SK-MEL-5 (cell line): ENCODE results near the gene VNN1. TPM values are rescaled to one million over a fixed set of nuclear protein-coding genes. Genes with fewer than 3 reads are reported as not detected.

Source experiments
- DNase-seq: peaks from one replicate; pipeline ENCODE4 v3.0.0-alpha.2; 2016; ENCODE audit warnings: low read depth, low spot score
- in situ Hi-C: cut with HindIII; loops from 2 replicates; pipeline ENCODE4 v1.10.0; 2016; ENCODE audit warnings: low sequenced_read_pairs, high pct_unique_total_duplicates, low pct_unique_long_range_greater_than_20kb
- polyA plus RNA-seq, 2 experiments: library from polyadenylated mRNA; depleted of rRNA; stranded (reverse); fragments of >200 nt; gene quantifications; 2 replicates each; pipeline ENCODE4 v1.2.3, GENCODE V29; 2015
- total RNA-seq: library from RNA; depleted of rRNA; stranded (reverse); fragments of >200 nt; shearing (Covaris generic); gene quantifications from 2 replicates; pipeline ENCODE4 v1.2.3, GENCODE V29; 2014; rRNA removed

Gene VNN1
- not detected in 2 replicates for total RNA-seq
- polyA plus RNA-seq (2015; cell fraction: cytosol; rRNA removed): not detected in 2 replicates
- not detected in 2 replicates for polyA plus RNA-seq (2015; cell fraction: nucleus; rRNA removed)

GRCh38 chr6:132713352-132714134 lies at the start of gene VNN1:
Gene VNN1 (minus strand): TSS chr6:132714055. CDS start chr6:132714035, 20 bp downstream.
- no peak for DNase-seq
- in situ Hi-C loops: no loop called here

GRCh38 chr6:132763269-132763668 lies 49.4 kb upstream of the VNN1 start:
- in situ Hi-C loops: no loop called here

GRCh38 chr6:132760256-132760655 lies 46.4 kb upstream of the VNN1 start:
- DNase-seq: no peak
- in situ Hi-C loops: no loop called here

More at GRCh38 chr6:132763269-132763668, 49.4 kb upstream of the VNN1 start:
- DNase-seq: no peak

GRCh38 chr6:132758689-132759088 lies 44.8 kb upstream of the VNN1 start:
- no peak for DNase-seq
- in situ Hi-C loops: no loop called here

GRCh38 chr6:132752255-132752654 lies 38.4 kb upstream of the VNN1 start:
- DNase-seq: no peak
- in situ Hi-C loops: no loop called here

GRCh38 chr6:132751828-132752227 lies 38.0 kb upstream of the VNN1 start:
- in situ Hi-C loops: no loop called here
- no peak for DNase-seq

- in situ Hi-C loops: no loop called here
- no peak for DNase-seq
These were observed 37.5 kb upstream of the VNN1 start for GRCh38 chr6:132751306-132751705.

- DNase-seq: no peak
- in situ Hi-C loops: no loop called here
These were observed 36.8 kb upstream of the VNN1 start for GRCh38 chr6:132750455-132751248.

- in situ Hi-C loops: no loop called here
- no peak for DNase-seq
These were observed 35.3 kb upstream of the VNN1 start for GRCh38 chr6:132749111-132749510.

GRCh38 chr6:132748446-132748845 lies 34.6 kb upstream of the VNN1 start:
- in situ Hi-C loops: no loop called here
- no peak for DNase-seq

- DNase-seq: no peak
These were observed 32.2 kb upstream of the VNN1 start for GRCh38 chr6:132746048-132746447.

GRCh38 chr6:132742495-132742894 lies 28.6 kb upstream of the VNN1 start:
- DNase-seq: no peak
- in situ Hi-C loops: no loop called here

More at GRCh38 chr6:132746048-132746447, 32.2 kb upstream of the VNN1 start:
- in situ Hi-C loops: no loop called here

- in situ Hi-C loops: no loop called here
- DNase-seq: no peak
These were observed 27.4 kb upstream of the VNN1 start for GRCh38 chr6:132741281-132741680.

- in situ Hi-C loops: no loop called here
- DNase-seq: no peak
These were observed 22.4 kb upstream of the VNN1 start for GRCh38 chr6:132736239-132736638.

- in situ Hi-C loops: no loop called here
These were observed 20.9 kb upstream of the VNN1 start for GRCh38 chr6:132734694-132735236.

GRCh38 chr6:132733814-132734213 lies 20.0 kb upstream of the VNN1 start:
- DNase-seq: no peak
- in situ Hi-C loops: no loop called here

More at GRCh38 chr6:132734694-132735236, 20.9 kb upstream of the VNN1 start:
- DNase-seq: peak; percentile 53

GRCh38 chr6:132733283-132733682 lies 19.4 kb upstream of the VNN1 start:
- DNase-seq: no peak
- in situ Hi-C loops: no loop called here

GRCh38 chr6:132731086-132731485 lies 17.2 kb upstream of the VNN1 start:
- DNase-seq: no peak
- in situ Hi-C loops: no loop called here
